ENCODE results near the gene RHBDL2.
A peak's percentile ranks its signal among the peaks of the same experiment; 100 is the strongest.

Gene RHBDL2

DNA sequence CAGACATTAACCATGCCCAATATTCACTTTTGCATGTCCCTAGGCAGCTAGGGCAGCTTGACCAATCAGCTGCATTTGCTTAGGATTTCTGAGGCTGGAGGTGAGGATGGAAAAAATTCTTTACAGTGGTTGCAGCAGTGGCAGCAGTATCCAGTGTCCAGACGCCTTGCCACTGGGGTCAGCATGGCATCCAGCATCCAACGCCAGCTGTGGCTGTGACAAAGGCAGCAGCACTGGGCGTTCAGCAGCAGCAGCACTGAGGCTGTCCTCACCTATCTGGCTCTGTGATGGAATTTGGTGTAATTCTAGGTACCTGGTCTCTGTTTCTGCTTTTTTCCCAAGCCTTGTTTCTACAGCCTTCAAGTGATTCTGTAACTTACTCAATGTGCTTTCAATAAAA is 15.5 kb downstream of the RHBDL2 start:
- Histone ChIP-seq H3K27ac (ENCODE audit: low read length, poor library complexity, severe bottlenecking) (no peak overlapping the region), H2AK5ac (ENCODE audit: low read length, severe bottlenecking) (no peak overlapping the region), H4K91ac (ENCODE audit: low read length) (no peak overlapping the region), H2AFZ (ENCODE audit: low read depth, low read length) (no peak overlapping the region), H3K79me1 (replicated peaks; ENCODE audit: low read length, poor library complexity, severe bottlenecking) (no peaks in the 10 kb centered on the region), H3K4me2 (ENCODE audit: low read length, poor library complexity, severe bottlenecking) (no peak overlapping the region), H2BK12ac (ENCODE audit: low read length in 2 of 2) (no peak overlapping the region), H3K4ac (ENCODE audit: low read depth in 1 of 2, low read length in 2 of 2) (no peak overlapping the region), H3K36me3 (ENCODE audit: control insufficient read depth in 1 of 2, insufficient read depth in 2 of 2, low read depth in 1 of 2, low read length in 2 of 2) (no peaks in the 10 kb centered on the region), H2BK120ac (ENCODE audit: low read depth, low read length) (no peak overlapping the region), H3K14ac (ENCODE audit: low read length in 2 of 2) (no peak overlapping the region), H3K4me1 (ENCODE audit: control insufficient read depth, insufficient read depth, low read depth, low read length) (no peaks in the 10 kb centered on the region), H3K9ac (ENCODE audit: low read length) (no peak overlapping the region), H2BK5ac (ENCODE audit: low read depth, low read length, poor library complexity, severe bottlenecking) (no peak overlapping the region), H3K27me3 (ENCODE audit: control insufficient read depth in 1 of 2, insufficient read depth in 1 of 2, low read length in 2 of 2) (no peaks in the 10 kb centered on the region), H4K8ac (ENCODE audit: low read length) (no peak overlapping the region), H2BK15ac (ENCODE audit: low read depth, poor library complexity, severe bottlenecking) (no peak overlapping the region), H3K4me3 (ENCODE audit: insufficient read depth in 1 of 2, low read depth in 1 of 2, low read length in 2 of 2) (no peak overlapping the region), H3K9me3 (ENCODE audit: control insufficient read depth, low read length) (no peaks in the 10 kb centered on the region), H3K23ac (ENCODE audit: low read length in 2 of 2) (no peak overlapping the region), H3K18ac (ENCODE audit: low read depth in 1 of 2, low read length in 2 of 2) (no peak overlapping the region)
- no peak for DNase-seq
- 84% methylated on average over 3 of the region's 3 CpGs for WGBS

DNA sequence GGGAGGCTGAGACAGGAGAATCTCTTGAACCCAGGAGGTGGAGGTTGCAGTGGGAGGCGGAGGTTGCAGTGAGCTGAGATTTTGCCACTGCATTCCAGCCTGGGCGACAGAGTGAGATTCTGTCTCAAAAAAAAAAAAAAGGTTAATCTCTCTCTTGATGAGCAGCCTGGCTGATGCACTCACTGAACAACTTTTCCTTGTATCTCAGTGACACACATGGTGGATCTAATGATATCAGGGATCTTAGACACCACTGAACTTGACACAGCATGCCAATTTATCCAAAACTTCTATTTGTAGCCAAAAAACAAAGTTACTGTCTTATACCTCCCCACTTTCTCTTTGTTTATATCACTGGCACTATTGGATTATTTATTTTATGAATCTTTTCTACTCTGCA is 16.2 kb downstream of the RHBDL2 start:
- no peak overlapping the region for H3K4me2 ChIP-seq (ENCODE audit: low read length, poor library complexity, severe bottlenecking)
- no peak overlapping the region for H2BK120ac ChIP-seq (ENCODE audit: low read depth, low read length)
- no peaks in the 10 kb centered on the region for H3K36me3 ChIP-seq (ENCODE audit: control insufficient read depth in 1 of 2, insufficient read depth in 2 of 2, low read depth in 1 of 2, low read length in 2 of 2)
- no peaks in the 10 kb centered on the region for H3K79me1 ChIP-seq (replicated peaks; ENCODE audit: low read length, poor library complexity, severe bottlenecking)
- H3K27ac ChIP-seq (ENCODE audit: low read length, poor library complexity, severe bottlenecking): no peak overlapping the region
- no peaks in the 10 kb centered on the region for H3K4me1 ChIP-seq (ENCODE audit: control insufficient read depth, insufficient read depth, low read depth, low read length)
- no peak for DNase-seq
- H3K4me3 ChIP-seq (ENCODE audit: insufficient read depth in 1 of 2, low read depth in 1 of 2, low read length in 2 of 2): no peak overlapping the region
- H2AFZ ChIP-seq (ENCODE audit: low read depth, low read length): no peak overlapping the region
- H4K91ac ChIP-seq (ENCODE audit: low read length): no peak overlapping the region
- WGBS: 97% methylated on average over 2 of the region's 2 CpGs
- H2AK5ac ChIP-seq (ENCODE audit: low read length, severe bottlenecking): no peak overlapping the region
- no peaks in the 10 kb centered on the region for H3K9me3 ChIP-seq (ENCODE audit: control insufficient read depth, low read length)
- no peak overlapping the region for H3K4ac ChIP-seq (ENCODE audit: low read depth in 1 of 2, low read length in 2 of 2)
- H3K18ac ChIP-seq (ENCODE audit: low read depth in 1 of 2, low read length in 2 of 2): no peak overlapping the region
- H2BK5ac ChIP-seq (ENCODE audit: low read depth, low read length, poor library complexity, severe bottlenecking): no peak overlapping the region
- H3K14ac ChIP-seq (ENCODE audit: low read length in 2 of 2): no peak overlapping the region
- no peak overlapping the region for H2BK12ac ChIP-seq (ENCODE audit: low read length in 2 of 2)
- no peak overlapping the region for H3K23ac ChIP-seq (ENCODE audit: low read length in 2 of 2)
- no peak overlapping the region for H2BK15ac ChIP-seq (ENCODE audit: low read depth, poor library complexity, severe bottlenecking)
- H3K27me3 ChIP-seq (ENCODE audit: control insufficient read depth in 1 of 2, insufficient read depth in 1 of 2, low read length in 2 of 2): no peaks in the 10 kb centered on the region
- no peak overlapping the region for H3K9ac ChIP-seq (ENCODE audit: low read length)
- H4K8ac ChIP-seq (ENCODE audit: low read length): no peak overlapping the region

DNA sequence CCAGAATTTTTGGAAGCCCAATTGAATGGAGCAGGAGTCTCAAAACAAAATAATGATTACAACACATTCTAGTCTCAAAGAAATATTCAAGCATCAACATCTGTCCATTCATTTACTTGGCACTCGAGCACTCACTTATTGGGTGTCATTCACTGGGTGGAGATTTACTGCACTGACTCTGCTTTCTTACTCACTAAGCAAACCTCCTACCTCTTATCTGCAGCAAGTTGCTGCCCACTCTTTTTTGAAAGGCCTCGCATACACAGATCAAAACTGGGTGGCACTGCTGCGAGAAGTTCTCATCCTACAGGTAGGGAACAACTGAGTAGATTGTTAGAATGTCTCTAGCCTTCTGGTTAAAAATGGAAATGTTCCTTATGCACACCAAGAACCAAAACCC is 18.0 kb downstream of the RHBDL2 start:
- Histone ChIP-seq H3K18ac (ENCODE audit: low read depth in 1 of 2, low read length in 2 of 2) (no peak overlapping the region), H3K9me3 (ENCODE audit: control insufficient read depth, low read length) (no peaks in the 10 kb centered on the region), H2BK12ac (ENCODE audit: low read length in 2 of 2) (no peak overlapping the region), H3K4ac (ENCODE audit: low read depth in 1 of 2, low read length in 2 of 2) (no peak overlapping the region), H3K4me2 (ENCODE audit: low read length, poor library complexity, severe bottlenecking) (no peak overlapping the region), H3K27me3 (ENCODE audit: control insufficient read depth in 1 of 2, insufficient read depth in 1 of 2, low read length in 2 of 2) (no peaks in the 10 kb centered on the region), H3K36me3 (ENCODE audit: control insufficient read depth in 1 of 2, insufficient read depth in 2 of 2, low read depth in 1 of 2, low read length in 2 of 2) (no peaks in the 10 kb centered on the region), H3K4me1 (ENCODE audit: control insufficient read depth, insufficient read depth, low read depth, low read length) (no peaks in the 10 kb centered on the region), H2BK15ac (ENCODE audit: low read depth, poor library complexity, severe bottlenecking) (no peak overlapping the region), H3K27ac (ENCODE audit: low read length, poor library complexity, severe bottlenecking) (no peak overlapping the region), H3K4me3 (ENCODE audit: insufficient read depth in 1 of 2, low read depth in 1 of 2, low read length in 2 of 2) (no peak overlapping the region), H2AFZ (ENCODE audit: low read depth, low read length) (no peak overlapping the region), H4K91ac (ENCODE audit: low read length) (no peak overlapping the region), H3K23ac (ENCODE audit: low read length in 2 of 2) (no peak overlapping the region), H2AK5ac (ENCODE audit: low read length, severe bottlenecking) (no peak overlapping the region), H3K79me1 (replicated peaks; ENCODE audit: low read length, poor library complexity, severe bottlenecking) (no peaks in the 10 kb centered on the region), H2BK5ac (ENCODE audit: low read depth, low read length, poor library complexity, severe bottlenecking) (no peak overlapping the region), H2BK120ac (ENCODE audit: low read depth, low read length) (no peak overlapping the region), H4K8ac (ENCODE audit: low read length) (no peak overlapping the region), H3K14ac (ENCODE audit: low read length in 2 of 2) (no peak overlapping the region), H3K9ac (ENCODE audit: low read length) (no peak overlapping the region)
- DNase-seq: no peak
- 100% methylated on average over 1 of the region's 3 CpGs for WGBS

DNA sequence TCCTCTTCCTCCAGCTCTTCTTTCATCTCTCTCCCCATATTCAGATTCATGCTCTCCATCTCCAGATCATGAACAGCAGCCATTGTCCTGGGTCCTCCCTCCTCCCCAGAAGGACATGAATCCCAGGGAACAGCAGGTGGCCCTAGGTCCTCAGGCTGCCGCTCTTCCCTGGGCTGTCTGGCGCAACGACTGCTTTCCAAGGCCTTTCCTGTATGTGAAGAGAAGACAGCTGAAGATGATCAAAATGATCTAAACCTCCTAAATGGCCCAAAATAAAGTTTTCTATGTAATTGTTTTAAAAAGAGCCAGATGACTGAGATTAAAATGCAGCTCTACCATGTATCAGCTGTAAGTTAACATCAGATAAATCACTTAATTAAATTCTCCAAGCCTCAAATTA is 22.5 kb downstream of the RHBDL2 start:
- Histone ChIP-seq H4K91ac (ENCODE audit: low read length) (no peak overlapping the region), H3K4me2 (ENCODE audit: low read length, poor library complexity, severe bottlenecking) (no peak overlapping the region), H3K14ac (ENCODE audit: low read length in 2 of 2) (no peak overlapping the region), H3K23ac (ENCODE audit: low read length in 2 of 2) (no peak overlapping the region), H2AK5ac (ENCODE audit: low read length, severe bottlenecking) (no peak overlapping the region), H3K36me3 (ENCODE audit: control insufficient read depth in 1 of 2, insufficient read depth in 2 of 2, low read depth in 1 of 2, low read length in 2 of 2) (peaks cover 3 to 19% of the 10 kb centered on the region in 2 experiments), H3K27ac (ENCODE audit: low read length, poor library complexity, severe bottlenecking) (no peak overlapping the region), H3K27me3 (ENCODE audit: control insufficient read depth in 1 of 2, insufficient read depth in 1 of 2, low read length in 2 of 2) (no peaks in the 10 kb centered on the region), H2BK12ac (ENCODE audit: low read length in 2 of 2) (no peak overlapping the region), H2BK5ac (ENCODE audit: low read depth, low read length, poor library complexity, severe bottlenecking) (no peak overlapping the region), H3K4me3 (ENCODE audit: insufficient read depth in 1 of 2, low read depth in 1 of 2, low read length in 2 of 2) (no peak overlapping the region), H2BK120ac (ENCODE audit: low read depth, low read length) (no peak overlapping the region), H3K4ac (ENCODE audit: low read depth in 1 of 2, low read length in 2 of 2) (no peak overlapping the region), H3K79me1 (replicated peaks; ENCODE audit: low read length, poor library complexity, severe bottlenecking) (no peaks in the 10 kb centered on the region), H3K4me1 (ENCODE audit: control insufficient read depth, insufficient read depth, low read depth, low read length) (no peaks in the 10 kb centered on the region), H2AFZ (ENCODE audit: low read depth, low read length) (no peak overlapping the region), H3K9me3 (ENCODE audit: control insufficient read depth, low read length) (no peaks in the 10 kb centered on the region), H4K8ac (ENCODE audit: low read length) (no peak overlapping the region), H2BK15ac (ENCODE audit: low read depth, poor library complexity, severe bottlenecking) (peak overlapping the region; percentile 80), H3K9ac (ENCODE audit: low read length) (no peak overlapping the region), H3K18ac (ENCODE audit: low read depth in 1 of 2, low read length in 2 of 2) (no peak overlapping the region)
- no peak for DNase-seq
- no CpG with 5 or more reads among the region's 3 CpGs for WGBS

Data from mesenchymal stem cell (in vitro differentiated cells and primary cell).